ENCODE results near the gene CHRDL1.

DNA sequence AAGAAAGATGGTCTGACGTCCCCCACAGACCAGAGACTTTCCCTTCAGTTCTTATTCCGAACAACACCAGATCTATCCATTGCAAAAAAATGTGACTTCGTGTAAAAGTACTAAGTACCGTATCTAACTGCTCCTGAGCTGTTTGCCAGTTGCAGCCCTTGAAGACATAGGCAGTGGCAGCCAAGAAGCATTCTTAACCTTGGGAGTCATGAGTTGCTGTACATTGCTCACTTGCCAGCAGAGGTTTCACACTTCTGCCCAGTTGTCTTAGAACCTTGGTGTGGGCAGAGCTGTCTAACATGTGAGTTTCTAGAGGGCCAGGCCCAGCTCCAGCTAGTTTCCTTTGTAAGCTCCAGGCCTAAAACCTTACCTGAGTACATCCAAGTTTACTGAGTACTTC lies 10.5 kb upstream of the CHRDL1 start:
- TF ChIP-seq, protein P1, sequence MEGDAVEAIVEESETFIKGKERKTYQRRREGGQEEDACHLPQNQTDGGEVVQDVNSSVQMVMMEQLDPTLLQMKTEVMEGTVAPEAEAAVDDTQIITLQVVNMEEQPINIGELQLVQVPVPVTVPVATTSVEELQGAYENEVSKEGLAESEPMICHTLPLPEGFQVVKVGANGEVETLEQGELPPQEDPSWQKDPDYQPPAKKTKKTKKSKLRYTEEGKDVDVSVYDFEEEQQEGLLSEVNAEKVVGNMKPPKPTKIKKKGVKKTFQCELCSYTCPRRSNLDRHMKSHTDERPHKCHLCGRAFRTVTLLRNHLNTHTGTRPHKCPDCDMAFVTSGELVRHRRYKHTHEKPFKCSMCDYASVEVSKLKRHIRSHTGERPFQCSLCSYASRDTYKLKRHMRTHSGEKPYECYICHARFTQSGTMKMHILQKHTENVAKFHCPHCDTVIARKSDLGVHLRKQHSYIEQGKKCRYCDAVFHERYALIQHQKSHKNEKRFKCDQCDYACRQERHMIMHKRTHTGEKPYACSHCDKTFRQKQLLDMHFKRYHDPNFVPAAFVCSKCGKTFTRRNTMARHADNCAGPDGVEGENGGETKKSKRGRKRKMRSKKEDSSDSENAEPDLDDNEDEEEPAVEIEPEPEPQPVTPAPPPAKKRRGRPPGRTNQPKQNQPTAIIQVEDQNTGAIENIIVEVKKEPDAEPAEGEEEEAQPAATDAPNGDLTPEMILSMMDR (IDR thresholded peaks at IDR 0.05), result no peak
- TF ChIP-seq POLR2A (IDR thresholded peaks at IDR 0.05) (no peak), EP300 (IDR thresholded peaks at IDR 0.05) (no peak)
